Adrenal gland (tissue), 5 donors: Measurements from ENCODE around the gene WDR91.

Experiments used
- CTCF ChIP-seq, 6 experiments: fragments of 450-650 bp in 4 of 6; fragments of 200-600 bp in 2 of 6; sonication (generic) in 1 of 6; IDR thresholded peaks; 1 replicate in 5 of 6; 2 replicates in 1 of 6; pipeline versions ENCODE4 v1.5.1 to v1.8.0; 2016 to 2021; ENCODE audit warnings: antibody characterized with exemption in 6 of 6, mild to moderate bottlenecking in 2 of 6, moderate library complexity in 1 of 6
- POLR2A ChIP-seq, 2 donors: fragments of 450-650 bp; IDR thresholded peaks; one replicate each; pipeline ENCODE4 v1.6.1; 2017; ENCODE audit warnings: antibody characterized with exemption in 2 of 2, mild to moderate bottlenecking in 2 of 2, moderate library complexity in 1 of 2
- donor health status: DM: no; HTN: no; CAD: no.

- TF ChIP-seq CTCF (IDR thresholded peaks at IDR 0.05) (peak; percentile 54 to 82 (median 65)), POLR2A (IDR thresholded peaks at IDR 0.05) (peak; percentile 34 to 83)
Measured at GRCh38 chr7:135170274-135170997, 40.9 kb downstream of the WDR91 start, which contains the start of gene CYREN.
